A549 (cell line): ENCODE measurements around the gene SLC6A6. TPM values are rescaled to one million over a fixed set of nuclear protein-coding genes. Genes with fewer than 3 reads are reported as not detected.

Experiments used
- ATAC-seq, 2 experiments: fragments of 200-7000 bp in 1 of 2; fragments of >200 bp in 1 of 2; cut with Nextera tagmentation in 1 of 2; cut with Tn5 transposase in 1 of 2; 3 replicates each; pipeline versions ENCODE4 v1.8.0 to v1.9.1; 2018 to 2020; ENCODE audit warnings: mild to moderate bottlenecking in 1 of 2, moderate library complexity in 1 of 2
- CTCF ChIA-PET: fragments of 300-600 bp; sonication (Branson Sonifier 250); formaldehyde crosslinking; extraction: SDS; loops from one replicate; lab custom pipeline; 2021; ENCODE audit warnings: antibody characterized with exemption, inconsistent platforms; lab: Yijun Ruan, JAX
- POLR2A ChIA-PET: fragments of 350-600 bp; formaldehyde crosslinking; extraction: SDS; loops from one replicate; lab custom pipeline; 2021; ENCODE audit warnings: antibody characterized with exemption, inconsistent platforms; lab: Yijun Ruan, JAX
- DNase-seq, 2 experiments: peaks; one replicate each; pipeline versions ENCODE4 v3.0.0 to v3.0.0-alpha.2; 2011 to 2016; ENCODE audit warnings: low read depth in 1 of 2, low spot score in 1 of 2
- FAIRE-seq: peaks from 2 replicates; lab custom pipeline; 2011; peaks lifted over from hg19 to GRCh38; lab: Jason Lieb, UNC
- H3K27ac ChIP-seq, 2 experiments: fragments of >200 bp; sonication (Bioruptor Twin); formaldehyde crosslinking; 3 replicates each; pipeline ENCODE4 v1.5.1; 2016 to 2017
- H3K4me1 ChIP-seq: fragments of >200 bp; sonication (Bioruptor Twin); formaldehyde crosslinking; 3 replicates; pipeline ENCODE4 v1.6.1; 2016
- H3K4me2 ChIP-seq: fragments of >200 bp; sonication (Bioruptor Twin); formaldehyde crosslinking; 3 replicates; pipeline ENCODE4 v1.6.1; 2016
- H3K4me3 ChIP-seq: fragments of >200 bp; sonication (Bioruptor Twin); formaldehyde crosslinking; 3 replicates; pipeline ENCODE4 v1.5.1; 2016
- H3K9me3 ChIP-seq: fragments of >200 bp; sonication (Bioruptor Twin); formaldehyde crosslinking; 3 replicates; pipeline ENCODE4 v1.6.1; 2016
- BCL3 ChIP-seq: fragments of >200 bp; sonication (Bioruptor Twin); formaldehyde crosslinking; IDR thresholded peaks from 3 replicates; pipeline ENCODE4 v1.6.1; 2016
- BHLHE40 ChIP-seq: IDR thresholded peaks from 2 replicates; pipeline ENCODE4 v1.6.1; 2012; ENCODE audit warnings: low read depth, low read length, inconsistent platforms
- CEBPB ChIP-seq, 2 experiments: fragments of >200 bp in 1 of 2; sonication (Bioruptor Twin) in 1 of 2; formaldehyde crosslinking in 1 of 2; IDR thresholded peaks; 2 replicates each; pipeline ENCODE4 v1.6.1; 2012 to 2016
- CHD2 ChIP-seq: fragments of 150-350 bp; IDR thresholded peaks from 2 replicates; pipeline ENCODE4 v1.6.1; 2014; ENCODE audit warnings: low read length; ENCODE audit not compliant: partially characterized antibody
- CHD4 ChIP-seq: fragments of 200-600 bp; sonication (generic); IDR thresholded peaks from 2 replicates; pipeline ENCODE4 v1.6.1; 2016; ENCODE audit warnings: antibody characterized with exemption, mild to moderate bottlenecking, borderline replicate concordance
- EHF ChIP-seq: fragments of 250-450 bp; sonication (Bioruptor Pico); IDR thresholded peaks from 2 replicates; pipeline ENCODE4 v1.5.0; 2020; ENCODE audit warnings: mild to moderate bottlenecking
- EHMT2 ChIP-seq: fragments of 200-600 bp; sonication (generic); IDR thresholded peaks from 2 replicates; pipeline ENCODE4 v1.6.1; 2016; ENCODE audit warnings: antibody characterized with exemption, low read depth, mild to moderate bottlenecking, moderate library complexity
- EP300 ChIP-seq, 2 experiments: fragments of >200 bp; sonication (Bioruptor Twin); formaldehyde crosslinking; IDR thresholded peaks; 2 replicates in 1 of 2; 3 replicates in 1 of 2; pipeline ENCODE4 v1.6.1; 2016 to 2017
- GATA3 ChIP-seq: IDR thresholded peaks from 2 replicates; pipeline ENCODE4 v1.6.1; 2012; ENCODE audit warnings: borderline replicate concordance
- HDAC2 ChIP-seq: fragments of 200-600 bp; sonication (generic); IDR thresholded peaks from 2 replicates; pipeline ENCODE4 v1.6.1; 2016
- HMGXB4 ChIP-seq: fragments of 250-450 bp; sonication (Bioruptor Pico); IDR thresholded peaks from 2 replicates; pipeline ENCODE4 v1.5.0; 2021; ENCODE audit warnings: mild to moderate bottlenecking, moderate library complexity, borderline replicate concordance
- HOXB13 ChIP-seq: fragments of 250-450 bp; sonication (Bioruptor Pico); IDR thresholded peaks from 2 replicates; pipeline ENCODE4 v1.5.0; 2020; ENCODE audit warnings: low read depth, mild to moderate bottlenecking, moderate library complexity
- HOXB5 ChIP-seq: fragments of 250-450 bp; sonication (Bioruptor Pico); IDR thresholded peaks from 2 replicates; pipeline ENCODE4 v1.5.0; 2020; ENCODE audit warnings: mild to moderate bottlenecking, moderate library complexity
- JUNB ChIP-seq: fragments of >200 bp; sonication (Bioruptor Twin); formaldehyde crosslinking; IDR thresholded peaks from 2 replicates; pipeline ENCODE4 v1.6.1; 2016
- KDM5A ChIP-seq: fragments of 200-600 bp; sonication (generic); IDR thresholded peaks from 2 replicates; pipeline ENCODE4 v1.6.1; 2016; ENCODE audit warnings: antibody characterized with exemption, mild to moderate bottlenecking
- MAFK ChIP-seq: fragments of 450-650 bp; IDR thresholded peaks from 2 replicates; pipeline ENCODE4 v1.6.1; 2014; ENCODE audit not compliant: partially characterized antibody
- MAZ ChIP-seq: fragments of 150-350 bp; IDR thresholded peaks from 2 replicates; pipeline ENCODE4 v1.6.1; 2014; ENCODE audit warnings: antibody characterized with exemption, low read depth, low read length, borderline replicate concordance
- NPAS2 ChIP-seq: fragments of 250-450 bp; sonication (Bioruptor Pico); IDR thresholded peaks from 2 replicates; pipeline ENCODE4 v1.8.0; 2022; ENCODE audit warnings: mild to moderate bottlenecking, moderate library complexity, borderline replicate concordance
- PBX3 ChIP-seq: IDR thresholded peaks from 2 replicates; pipeline ENCODE4 v1.6.1; 2012
- REST ChIP-seq: fragments of 200-600 bp; sonication (generic); IDR thresholded peaks from 2 replicates; pipeline ENCODE4 v1.6.1; 2016; ENCODE audit warnings: antibody characterized with exemption, mild to moderate bottlenecking, moderate library complexity
- RFX5 ChIP-seq: fragments of 450-650 bp; IDR thresholded peaks from 2 replicates; pipeline ENCODE4 v1.7.1; 2014; ENCODE audit warnings: antibody characterized with exemption, mild to moderate bottlenecking, moderate library complexity
- RNF2 ChIP-seq: fragments of 200-600 bp; sonication (generic); IDR thresholded peaks from 2 replicates; pipeline ENCODE4 v1.6.1; 2016; ENCODE audit warnings: low read depth, mild to moderate bottlenecking, antibody characterized with exemption, moderate library complexity, borderline replicate concordance
- SMC3 ChIP-seq: fragments of >200 bp; sonication (Bioruptor Twin); formaldehyde crosslinking; IDR thresholded peaks from 3 replicates; pipeline ENCODE4 v1.6.1; 2018; ENCODE audit warnings: inconsistent platforms
- SREBF2 ChIP-seq: fragments of 450-650 bp; IDR thresholded peaks from 2 replicates; pipeline ENCODE4 v1.6.1; 2014; ENCODE audit warnings: mild to moderate bottlenecking, moderate library complexity
- TFCP2L1 ChIP-seq: fragments of 250-450 bp; sonication (Bioruptor Pico); IDR thresholded peaks from 2 replicates; pipeline ENCODE4 v1.5.0; 2021; ENCODE audit warnings: mild to moderate bottlenecking
- TP53 ChIP-seq: fragments of 250-450 bp; sonication (Bioruptor Pico); IDR thresholded peaks from 2 replicates; pipeline ENCODE4 v1.5.0; 2021; ENCODE audit warnings: mild to moderate bottlenecking, moderate library complexity
- USF2 ChIP-seq: fragments of 450-650 bp; IDR thresholded peaks from 2 replicates; pipeline ENCODE4 v1.6.1; 2014; ENCODE audit warnings: antibody characterized with exemption
- ZC3H11A ChIP-seq: fragments of 450-650 bp; IDR thresholded peaks from 2 replicates; pipeline ENCODE4 v1.6.1; 2014; ENCODE audit warnings: antibody characterized with exemption, mild to moderate bottlenecking
- ZNF302 ChIP-seq: fragments of 250-450 bp; sonication (Bioruptor Pico); IDR thresholded peaks from 2 replicates; pipeline ENCODE4 v1.9.0; 2021; ENCODE audit warnings: inconsistent platforms, mild to moderate bottlenecking, moderate library complexity
- WGBS: methylation state at CpG from one replicate; pipeline ENCODE4 v1.1.6; 2017; ENCODE audit errors: missing lambda C conversion rate; 5-methylcytosine and 5-hydroxymethylcytosine counted together
- polyA plus RNA-seq, 4 experiments: library from polyadenylated mRNA; depleted of rRNA in 3 of 4; stranded (reverse); fragments of >200 nt; fragmentation: RNase III in 1 of 4; extraction: RNeasy Plus Mini Kit Qiagen cat#74134 plus additional on column Dnase treatment in 1 of 4; gene quantifications; 2 replicates in 3 of 4; 3 replicates in 1 of 4; pipeline ENCODE4 v1.2.3, GENCODE V29; 2011 to 2017

Gene SLC6A6
- polyA plus RNA-seq, 2 of the 4 experiments (the other 2 are of a cell fraction): 73.3 to 73.8 TPM

GRCh38 chr3:14433106-14433505 is 30.7 kb downstream of the SLC6A6 start:
- TF ChIP-seq RNF2 (no peak), HMGXB4 (no peak), EHF (CRISPR knock-in tag) (no peak), NPAS2 (CRISPR knock-in tag) (no peak), CHD4 (no peak), HOXB5 (no peak), SMC3 (no peak), REST (no peak), BHLHE40 (no peak), TFCP2L1 (no peak), JUNB (no peak), USF2 (no peak), HOXB13 (CRISPR knock-in tag) (no peak), CHD2 (no peak), HDAC2 (no peak), ZC3H11A (no peak), TP53 (CRISPR knock-in tag) (no peak), KDM5A (no peak), CEBPB (IDR thresholded peaks at IDR 0.05) (no peak)
- CTCF ChIA-PET: interaction anchor here (0.9 to 2.8 kb wide), 8 partner anchors 9 to 553 kb away, joined by 3 to 9 read pairs (median 4); partner anchors contain the start of gene WNT7A
- peaks cover 89% of the 10 kb centered on the region for H3K4me1 ChIP-seq
- H3K9me3 ChIP-seq: no peaks in the 10 kb centered on the region
- POLR2A ChIA-PET: interaction anchor here (1.4 to 1.9 kb wide), 2 partner anchors 9 to 20 kb away, joined by 5 read pairs; no protein-coding TSS in a partner anchor
- FAIRE-seq (no peak), ATAC-seq (no peak), DNase-seq (no peak)
- WGBS: 92% methylated on average over 8 of the region's 8 CpGs
- H3K27ac ChIP-seq: peak overlapping the region in 1 of 2 experiments; percentile 85; a peak in 4 of 6 replicates
- H3K4me3 ChIP-seq: no peak overlapping the region
- H3K4me2 ChIP-seq: peak overlapping the region; percentile 55; the same call in 2 of the 3 replicates

- WGBS: 34% methylated on average over 4 of the region's 4 CpGs
- Histone ChIP-seq H3K4me1 (peaks cover 95% of the 10 kb centered on the region), H3K4me2 (peak overlapping the region; percentile 46), H3K9me3 (no peaks in the 10 kb centered on the region), H3K27ac (peak overlapping the region; percentile 27 to 69; a peak in 3 of 6 replicates), H3K4me3 (no peak overlapping the region)
- ChIA-PET CTCF (interaction anchor here (0.7 to 2.8 kb wide), 6 partner anchors 10 to 538 kb away, joined by 3 to 8 read pairs (median 3); no protein-coding TSS in a partner anchor), POLR2A (interaction anchor here (1.4 to 1.9 kb wide), 2 partner anchors 8 to 19 kb away, joined by 5 read pairs; no protein-coding TSS in a partner anchor)
- no peak for FAIRE-seq
- no peak for DNase-seq
- ATAC-seq: no peak
- no peak for TF ChIP-seq EHMT2
- TF ChIP-seq GATA3: no peak
- no peak for TF ChIP-seq MAZ
- no peak for TF ChIP-seq SREBF2
- TF ChIP-seq CEBPB (IDR thresholded peaks at IDR 0.05): no peak
- TF ChIP-seq EHF (CRISPR knock-in tag): no peak
- no peak for TF ChIP-seq NPAS2 (CRISPR knock-in tag)
- TF ChIP-seq SMC3: no peak
- no peak for TF ChIP-seq RFX5
- no peak for TF ChIP-seq MAFK
- no peak for TF ChIP-seq BCL3
- TF ChIP-seq EP300 (IDR thresholded peaks at IDR 0.05): no peak
- TF ChIP-seq ZNF302 (CRISPR knock-in tag): no peak
- no peak for TF ChIP-seq HDAC2
- TF ChIP-seq PBX3: no peak
These were observed 31.7 kb downstream of the SLC6A6 start for GRCh38 chr3:14434126-14434497.
